HepG2 (cell line): ENCODE measurements around the gene DGKD. TPM values are rescaled to one million over a fixed set of nuclear protein-coding genes. Genes with fewer than 3 reads are reported as not detected.

Experiments
- ATAC-seq: fragments of 200-7000 bp; cut with Tn5 transposase; 3 replicates; pipeline ENCODE4 v1.9.1; 2020; ENCODE audit warnings: mild to moderate bottlenecking, moderate library complexity
- BruUV-seq: library from RNA; stranded (reverse); fragments of 400-500 nt; replicated peaks from 2 replicates; lab custom pipeline; 2021; lab: Mats Ljungman, UMichigan
- CTCF ChIA-PET: fragments of 300-600 bp; formaldehyde crosslinking; extraction: SDS; loops from one replicate; lab custom pipeline; 2021; ENCODE audit warnings: low total read pairs, inconsistent platforms, low intra/inter-chr PET ratio; lab: Yijun Ruan, JAX
- POLR2A ChIA-PET: fragments of 350-600 bp; sonication (Branson Sonifier 250); formaldehyde crosslinking; loops from one replicate; lab custom pipeline; 2020; ENCODE audit warnings: antibody characterized with exemption, inconsistent platforms; lab: Yijun Ruan, JAX
- DNase-seq: peaks from one replicate; pipeline ENCODE4 v3.0.0-alpha.2; 2015; ENCODE audit warnings: low spot score
- FAIRE-seq: peaks from 3 replicates; lab custom pipeline; 2011; peaks lifted over from hg19 to GRCh38; lab: Jason Lieb, UNC
- H2AFZ ChIP-seq: one replicate; pipeline ENCODE4 v1.6.1; 2011; ENCODE audit warnings: low read length, inconsistent platforms
- H3K27ac ChIP-seq: fragments of 300-600 bp; 3 replicates; pipeline ENCODE4 v1.8.0; 2011; ENCODE audit warnings: mixed run types, mild to moderate bottlenecking, mixed read lengths, low read length, inconsistent platforms; ENCODE audit not compliant: insufficient read depth; ENCODE audit errors: extremely low read length
- H3K27me3 ChIP-seq, 2 experiments: fragments of 200-600 bp in 1 of 2; 2 replicates in 1 of 2; 3 replicates in 1 of 2; pipeline versions ENCODE4 v1.6.0 to v1.8.0; 2011; ENCODE audit warnings: low read length in 2 of 2, mild to moderate bottlenecking in 2 of 2, moderate library complexity in 2 of 2, inconsistent platforms in 1 of 2; ENCODE audit not compliant: insufficient read depth in 2 of 2, control insufficient read depth in 1 of 2
- H3K36me3 ChIP-seq, 2 experiments: fragments of 200-600 bp in 1 of 2; replicated peaks in 1 of 2; 2 replicates in 1 of 2; 3 replicates in 1 of 2; pipeline versions ENCODE4 v1.5.1 to v1.8.0; 2011; ENCODE audit warnings: low read length in 2 of 2, inconsistent platforms in 1 of 2; ENCODE audit not compliant: insufficient read depth in 2 of 2, control insufficient read depth in 1 of 2
- H3K4me1 ChIP-seq: 2 replicates; pipeline ENCODE4 v1.5.1; 2012; ENCODE audit warnings: low read length, inconsistent platforms; ENCODE audit not compliant: insufficient read depth
- H3K4me2 ChIP-seq: 2 replicates; pipeline ENCODE4 v1.6.0; 2011; ENCODE audit warnings: low read depth, low read length, inconsistent platforms
- H3K4me3 ChIP-seq, 3 experiments: fragments of 200-600 bp in 1 of 3; sonication (generic), shearing (Covaris generic) in 1 of 3; replicated peaks in 1 of 3; 2 replicates each; pipeline ENCODE4 v1.5.1; 2011 to 2016; ENCODE audit warnings: low read length in 3 of 3, inconsistent platforms in 2 of 3, low read depth in 2 of 3, mild to moderate bottlenecking in 2 of 3, control low read depth in 1 of 3, mixed read lengths in 1 of 3; ENCODE audit not compliant: insufficient read depth in 1 of 3
- H3K79me2 ChIP-seq: one replicate; pipeline ENCODE4 v1.6.1; 2011; ENCODE audit warnings: low read length, inconsistent platforms; ENCODE audit not compliant: insufficient read depth
- H3K9ac ChIP-seq: 2 replicates; pipeline ENCODE4 v1.6.0; 2011; ENCODE audit warnings: mild to moderate bottlenecking, low read depth, low read length, inconsistent platforms; ENCODE audit not compliant: insufficient read depth
- H3K9me3 ChIP-seq: 2 replicates; pipeline ENCODE4 v1.5.1; 2012; ENCODE audit warnings: mild to moderate bottlenecking, low read length
- H4K20me1 ChIP-seq: 2 replicates; pipeline ENCODE4 v1.6.0; 2011; ENCODE audit warnings: inconsistent platforms, mild to moderate bottlenecking, low read length, moderate library complexity; ENCODE audit not compliant: insufficient read depth
- ARHGAP35 ChIP-seq: sonication (generic); formaldehyde crosslinking; IDR thresholded peaks from 2 replicates; pipeline ENCODE4 v1.9.0; 2022; ENCODE audit warnings: mild to moderate bottlenecking, inconsistent platforms, moderate library complexity, missing genetic modification reagents, borderline replicate concordance
- ATF2 ChIP-seq: sonication (generic); formaldehyde crosslinking; IDR thresholded peaks from 2 replicates; pipeline ENCODE4 v1.4.0; 2020; ENCODE audit warnings: missing genetic modification reagents
- BCL6 ChIP-seq: IDR thresholded peaks from 2 replicates; pipeline ENCODE4 v1.6.1; 2016; ENCODE audit warnings: missing genetic modification reagents, missing compliant biosample characterization
- CREBL2 ChIP-seq: sonication (generic); formaldehyde crosslinking; IDR thresholded peaks from 2 replicates; pipeline ENCODE4 v1.8.1; 2023; ENCODE audit warnings: missing genetic modification reagents, mild to moderate bottlenecking, borderline replicate concordance
- HOXA9 ChIP-seq: sonication (generic); formaldehyde crosslinking; IDR thresholded peaks from 2 replicates; pipeline ENCODE4 v1.8.1; 2022; ENCODE audit warnings: missing genetic modification reagents, mild to moderate bottlenecking, moderate library complexity, borderline replicate concordance
- KMT2B ChIP-seq: IDR thresholded peaks from 2 replicates; pipeline ENCODE4 v1.6.1; 2016; ENCODE audit warnings: missing genetic modification reagents, missing compliant biosample characterization
- NR2C2 ChIP-seq: sonication (generic); formaldehyde crosslinking; IDR thresholded peaks from 2 replicates; pipeline ENCODE4 v1.4.0; 2020; ENCODE audit warnings: missing genetic modification reagents, mild to moderate bottlenecking, moderate library complexity, borderline replicate concordance
- SIX4 ChIP-seq: sonication (generic); formaldehyde crosslinking; IDR thresholded peaks from 2 replicates; pipeline ENCODE4 v1.4.0; 2020; ENCODE audit warnings: missing genetic modification reagents
- SMARCC2 ChIP-seq: fragments of 450-650 bp; IDR thresholded peaks from 2 replicates; pipeline ENCODE4 v1.6.1; 2017; ENCODE audit warnings: antibody characterized with exemption, mild to moderate bottlenecking
- SRY ChIP-seq: sonication (generic); formaldehyde crosslinking; IDR thresholded peaks from 2 replicates; pipeline ENCODE4 v1.8.0; 2022; ENCODE audit warnings: mild to moderate bottlenecking, missing genetic modification reagents
- SSRP1 ChIP-seq: IDR thresholded peaks from 2 replicates; pipeline ENCODE4 v1.6.1; 2016; ENCODE audit warnings: control low read depth
- TAF1 ChIP-seq: sonication (generic); formaldehyde crosslinking; IDR thresholded peaks from 2 replicates; pipeline ENCODE4 v1.4.0; 2020; ENCODE audit warnings: missing genetic modification reagents
- TGIF2 ChIP-seq: IDR thresholded peaks from 2 replicates; pipeline ENCODE4 v1.6.1; 2016; ENCODE audit warnings: control low read depth, missing compliant biosample characterization
- TIGD3 ChIP-seq: sonication (generic); formaldehyde crosslinking; IDR thresholded peaks from 2 replicates; pipeline ENCODE4 v1.5.1; 2020; ENCODE audit warnings: mild to moderate bottlenecking, missing genetic modification reagents, borderline replicate concordance
- ZBTB46 ChIP-seq: sonication (generic); formaldehyde crosslinking; IDR thresholded peaks from 2 replicates; pipeline ENCODE4 v1.4.0; 2020; ENCODE audit warnings: mild to moderate bottlenecking, missing genetic modification reagents, borderline replicate concordance
- ZC3H4 ChIP-seq: sonication (generic); formaldehyde crosslinking; IDR thresholded peaks from 2 replicates; pipeline ENCODE4 v1.4.0; 2020; ENCODE audit warnings: missing genetic modification reagents, borderline replicate concordance
- ZNF350 ChIP-seq: sonication (generic); formaldehyde crosslinking; IDR thresholded peaks from 2 replicates; pipeline ENCODE4 v1.4.0; 2020; ENCODE audit warnings: mild to moderate bottlenecking, low read depth, missing genetic modification reagents, borderline replicate concordance
- WGBS: methylation state at CpG from one replicate; pipeline ENCODE4 v1.1.6; 2017; ENCODE audit warnings: low lambda C conversion rate; 5-methylcytosine and 5-hydroxymethylcytosine counted together
- in situ Hi-C: cut with HindIII; loops from 2 replicates; pipeline ENCODE4 v1.10.0; 2017; ENCODE audit warnings: low pct_unique_long_range_greater_than_20kb; ENCODE audit not compliant: extremely low pct_ligation_motif_present
- intact Hi-C: fragments of 100-400 bp; cut with micrococcal nuclease; formaldehyde crosslinking; loops from one replicate; pipeline ENCODE4 v1.10.0; 2022; ENCODE audit not compliant: unreplicated experiment
- polyA plus RNA-seq, 8 experiments: library from polyadenylated mRNA; depleted of rRNA in 3 of 8; stranded (reverse) in 7 of 8; unstranded in 1 of 8; fragments of >200 nt; fragmentation: Illumina TruSeq in 4 of 8; extraction: Trizol in 4 of 8; gene quantifications; 2 replicates each; pipeline versions ENCODE4 v1.2.1 to v1.2.3, GENCODE V29; 2011 to 2016; ENCODE audit warnings: low read depth in 4 of 8, missing spikeins in 1 of 8, mixed read lengths in 1 of 8; ENCODE audit not compliant: insufficient read depth in 1 of 8
- total RNA-seq, 5 experiments: library from RNA; depleted of rRNA; stranded (reverse); fragments of >200 nt; fragmentation: Illumina TruSeq; extraction: Trizol; gene quantifications; 2 replicates each; pipeline ENCODE4 v1.2.3, GENCODE V29; 2016; ENCODE audit warnings: low read depth in 1 of 5

The DGKD gene
- total and polyA plus RNA-seq, 2 of the 13 experiments (the other 11 are each of a cell fraction or from before 2014, with no cell fraction given): 24.5 to 33.2 TPM

- FAIRE-seq (no peak), DNase-seq (no peak), ATAC-seq (no peak)
- no peak overlapping the region for H3K4me2 ChIP-seq
- CTCF ChIA-PET: no interaction called here
- POLR2A ChIA-PET: no interaction called here
- intact Hi-C loops: loop anchor here (10.0 kb wide), 2 partner anchors 86 to 104 kb away; partner anchors contain the start of gene ATG16L1
- WGBS: 98% methylated on average over 6 of the region's 6 CpGs
- H3K9me3 ChIP-seq: peaks cover 4% of the 10 kb centered on the region; the same call in 1 of the 2 replicates
- peaks cover 74% of the 10 kb centered on the region for H3K79me2 ChIP-seq
- H3K4me3 ChIP-seq: no peak overlapping the region
- H2AFZ ChIP-seq: no peak overlapping the region
- H3K27ac ChIP-seq: no peak overlapping the region
- TF ChIP-seq HOXA9 (no peak), SSRP1 (no peak), NR2C2 (CRISPR knock-in tag) (no peak), TIGD3 (CRISPR knock-in tag) (no peak), TAF1 (CRISPR knock-in tag) (no peak), BCL6 (CRISPR knock-in tag) (no peak), CREBL2 (no peak), ATF2 (CRISPR knock-in tag) (no peak), SIX4 (CRISPR knock-in tag) (no peak), SMARCC2 (no peak), ZNF350 (no peak), TGIF2 (CRISPR knock-in tag) (no peak), ARHGAP35 (CRISPR knock-in tag) (no peak), SRY (CRISPR knock-in tag) (no peak), ZBTB46 (no peak), ZC3H4 (CRISPR knock-in tag) (no peak), KMT2B (no peak)
- no peaks in the 10 kb centered on the region; a peak in 1 of 5 replicates for H3K27me3 ChIP-seq
- H3K4me1 ChIP-seq: peaks cover 65% of the 10 kb centered on the region
- peaks cover 16% of the 10 kb centered on the region for H4K20me1 ChIP-seq
- in situ Hi-C loops: no loop called here
- BruUV-seq: no TSS peak
- peaks cover 2 to 10% of the 10 kb centered on the region in 2 experiments; a peak in 3 of 5 replicates for H3K36me3 ChIP-seq
- H3K9ac ChIP-seq: no peak overlapping the region
Measured at GRCh38 chr2:233358947-233359346, 4.7 kb downstream of the DGKD start.
